NCI-H1105 (cell line): ENCODE measurements around the gene APCDD1L.
"Not testable (repeated sequence)": the region's sequence is repeated elsewhere in the genome, so short reads cannot be mapped to it uniquely, and the experiment has no call there.

ENCODE experiments used
- DNase-seq: peaks from one replicate; lab custom pipeline; 2025; lab: John Stamatoyannopoulos, UW

APCDD1L gene

GRCh38 chr20:58414786-58415185 is 100.4 kb downstream of the APCDD1L start:
- DNase-seq: not testable (repeated sequence)

GRCh38 chr20:58414216-58414615 is 101.0 kb downstream of the APCDD1L start:
- DNase-seq: not testable (repeated sequence)
